Inferior parietal cortex (tissue), 1 donor: ENCODE measurements around the gene TFDP3.

ENCODE experiments used
- DNase-seq: peaks from one replicate; pipeline ENCODE4 v3.0.0-alpha.2; 2016; ENCODE audit errors: extremely low spot score

TFDP3 gene, protein sequence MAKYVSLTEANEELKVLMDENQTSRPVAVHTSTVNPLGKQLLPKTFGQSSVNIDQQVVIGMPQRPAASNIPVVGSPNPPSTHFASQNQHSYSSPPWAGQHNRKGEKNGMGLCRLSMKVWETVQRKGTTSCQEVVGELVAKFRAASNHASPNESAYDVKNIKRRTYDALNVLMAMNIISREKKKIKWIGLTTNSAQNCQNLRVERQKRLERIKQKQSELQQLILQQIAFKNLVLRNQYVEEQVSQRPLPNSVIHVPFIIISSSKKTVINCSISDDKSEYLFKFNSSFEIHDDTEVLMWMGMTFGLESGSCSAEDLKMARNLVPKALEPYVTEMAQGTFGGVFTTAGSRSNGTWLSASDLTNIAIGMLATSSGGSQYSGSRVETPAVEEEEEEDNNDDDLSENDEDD

DNA sequence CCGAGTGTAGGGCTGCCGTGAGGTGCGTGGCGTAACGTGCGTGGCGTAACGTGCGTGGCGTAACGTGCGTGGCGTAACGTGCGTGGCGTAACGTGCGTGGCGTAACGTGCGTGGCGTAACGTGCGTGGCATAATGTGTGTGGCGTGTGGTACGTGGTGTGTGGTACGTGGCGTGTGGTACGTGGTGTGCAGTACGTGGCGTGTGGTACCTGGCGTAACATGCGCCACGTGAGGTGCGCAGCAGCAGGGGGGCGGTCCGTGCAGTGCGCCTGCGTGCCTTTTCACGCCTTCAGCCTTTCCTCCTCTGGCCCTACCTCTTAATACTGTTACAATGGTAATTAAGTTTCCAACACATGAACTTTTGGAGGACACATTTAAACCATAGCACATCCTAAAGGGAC lies at the start of gene TFDP3:
TSS of gene TFDP3 (minus strand) at position 26 of the 400 bp plus-strand sequence. CDS start 95 bp downstream, outside the sequence.
- no peak for DNase-seq

DNA sequence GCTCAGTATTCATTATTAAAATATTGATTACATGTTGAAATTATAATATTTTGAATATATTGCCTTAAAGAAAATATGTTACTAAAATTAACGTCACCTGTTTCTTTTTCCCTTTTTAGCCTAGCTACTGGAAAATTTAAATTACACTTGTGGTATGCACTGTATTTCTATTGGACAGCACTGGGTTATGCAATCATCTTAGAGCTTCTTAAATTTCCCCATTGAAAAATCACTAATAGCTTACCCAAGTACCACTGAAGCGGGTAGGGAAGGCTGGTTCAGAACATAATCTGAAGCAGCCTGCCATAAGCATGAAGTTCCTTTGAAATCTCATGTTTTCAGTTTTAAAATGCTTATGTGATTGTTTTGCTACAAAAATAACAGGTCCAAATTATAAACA lies 49.5 kb upstream of the TFDP3 start:
- no peak for DNase-seq

- DNase-seq, result no peak
Observed at GRCh38 chrX:133265331-133265730, 47.2 kb upstream of the TFDP3 start.

GRCh38 chrX:133258481-133258880 lies 40.3 kb upstream of the TFDP3 start:
- DNase-seq, result no peak

GRCh38 chrX:133254666-133255065 lies 36.5 kb upstream of the TFDP3 start:
- no peak for DNase-seq

DNA sequence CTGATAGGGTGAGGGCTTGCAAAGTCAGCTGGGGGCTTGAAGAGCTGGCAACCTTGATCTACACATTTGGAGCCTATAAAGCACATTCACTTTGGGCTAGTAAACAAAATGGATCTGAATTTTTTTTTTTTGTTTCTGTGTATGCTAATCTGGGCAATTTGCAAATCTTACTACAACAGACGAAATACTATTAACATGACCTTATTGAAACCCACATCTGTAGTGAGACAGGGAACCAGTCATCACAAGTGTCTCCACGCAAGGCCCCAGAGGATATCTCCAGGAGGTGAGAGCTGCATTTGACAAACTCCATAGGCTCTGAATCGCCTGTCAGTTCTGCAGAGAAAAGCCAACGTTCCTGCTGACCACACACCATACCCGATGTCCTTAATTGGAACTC lies 33.0 kb upstream of the TFDP3 start:
- no peak for DNase-seq

GRCh38 chrX:133250184-133251100 lies 32.3 kb upstream of the TFDP3 start:
- DNase-seq, result no peak

GRCh38 chrX:133249266-133250058 lies 31.3 kb upstream of the TFDP3 start:
- no peak for DNase-seq

DNA sequence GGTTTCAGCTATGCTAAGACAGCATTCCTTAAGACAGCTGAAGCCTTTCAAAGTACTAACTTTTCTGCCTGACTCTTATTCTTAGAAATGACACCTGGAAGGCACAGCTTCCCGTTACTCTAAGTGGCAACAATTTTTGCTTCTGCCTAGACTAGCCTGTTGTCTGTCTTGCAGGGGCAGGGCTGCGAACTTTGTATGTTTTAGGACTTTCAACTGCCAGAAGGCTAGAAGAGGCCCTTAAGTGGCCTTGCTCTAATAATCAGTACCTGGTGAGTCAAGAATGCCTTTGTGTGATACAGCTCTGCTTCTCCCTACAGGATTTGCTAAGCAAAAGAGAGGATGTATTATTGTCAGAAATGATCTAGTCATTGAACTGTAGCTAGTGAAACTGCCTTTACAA lies 30.0 kb upstream of the TFDP3 start:
- no peak for DNase-seq

GRCh38 chrX:133246921-133247320 lies 28.8 kb upstream of the TFDP3 start:
- no peak for DNase-seq

DNA sequence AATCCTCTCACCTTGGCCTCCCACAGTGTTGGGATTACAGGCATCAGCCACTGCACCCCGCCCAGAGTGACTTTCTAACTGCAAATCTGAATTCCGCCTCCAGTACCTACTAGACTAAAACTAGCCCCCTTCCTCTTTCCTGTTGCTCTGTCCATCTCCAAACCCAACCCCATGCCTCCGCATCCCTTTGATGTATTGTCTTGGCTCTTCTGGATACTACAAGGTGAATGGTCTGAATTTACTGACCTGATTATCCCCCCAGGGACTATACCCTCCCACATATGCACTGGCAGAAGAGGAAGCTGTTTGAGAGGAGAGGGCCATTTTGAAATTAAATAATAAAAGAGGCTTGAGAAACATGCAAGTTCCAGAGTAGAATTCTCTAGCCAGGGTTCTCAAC lies 17.7 kb upstream of the TFDP3 start:
- DNase-seq, result no peak

- DNase-seq, result no peak
Observed at GRCh38 chrX:133232331-133232730, 14.2 kb upstream of the TFDP3 start.

- no peak for DNase-seq
Observed at GRCh38 chrX:133229361-133229760, 11.2 kb upstream of the TFDP3 start.

GRCh38 chrX:133215747-133216146 lies 2.4 kb downstream of the TFDP3 start:
- DNase-seq, result peak; percentile 2

DNA sequence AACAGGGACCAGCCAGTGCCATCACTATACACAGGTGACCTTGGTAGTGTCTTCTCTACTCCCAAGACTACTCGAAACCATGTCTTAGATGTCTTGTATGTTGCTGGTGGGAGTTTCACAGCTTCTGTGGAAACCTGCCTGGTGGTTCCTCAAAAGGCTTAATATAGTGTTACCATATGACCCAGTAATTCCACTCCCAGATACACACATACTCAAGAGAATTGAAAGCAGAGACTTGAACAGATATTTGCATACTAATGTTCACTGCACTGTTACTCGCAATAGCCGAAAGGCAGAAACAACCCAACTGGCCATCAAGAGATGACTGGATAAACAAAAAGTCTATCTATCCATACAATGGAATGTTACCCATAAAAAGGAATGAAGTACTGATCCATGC lies 3.1 kb downstream of the TFDP3 start:
- DNase-seq, result no peak

DNA sequence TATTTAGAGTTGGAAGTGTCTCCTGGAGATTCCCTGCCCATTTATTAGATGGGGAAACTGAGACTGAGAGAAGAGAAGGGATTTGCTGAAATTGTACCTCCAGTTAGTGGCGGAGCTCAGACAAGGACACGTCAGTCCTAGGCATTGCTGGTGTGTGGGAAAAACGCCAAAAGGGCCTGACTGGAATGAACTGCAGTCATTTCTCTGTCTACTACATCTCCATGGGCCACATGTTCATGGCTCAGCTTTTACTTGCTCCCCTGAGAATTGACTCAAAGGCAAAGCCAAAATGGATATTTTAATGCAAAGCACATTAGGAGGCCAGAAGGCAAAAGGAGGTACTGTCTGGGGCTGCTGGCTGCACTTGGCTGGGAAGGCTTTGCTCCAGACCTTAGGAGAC lies 3.9 kb downstream of the TFDP3 start:
- DNase-seq, result no peak

- no peak for DNase-seq
Observed at GRCh38 chrX:133213117-133213516, 5.0 kb downstream of the TFDP3 start.

GRCh38 chrX:133207751-133208150 lies 10.4 kb downstream of the TFDP3 start:
- DNase-seq, result no peak

- DNase-seq, result no peak
Observed at GRCh38 chrX:133191739-133192039, 26.5 kb downstream of the TFDP3 start.

GRCh38 chrX:133190877-133191738 lies 27.0 kb downstream of the TFDP3 start:
- DNase-seq, result no peak

DNA sequence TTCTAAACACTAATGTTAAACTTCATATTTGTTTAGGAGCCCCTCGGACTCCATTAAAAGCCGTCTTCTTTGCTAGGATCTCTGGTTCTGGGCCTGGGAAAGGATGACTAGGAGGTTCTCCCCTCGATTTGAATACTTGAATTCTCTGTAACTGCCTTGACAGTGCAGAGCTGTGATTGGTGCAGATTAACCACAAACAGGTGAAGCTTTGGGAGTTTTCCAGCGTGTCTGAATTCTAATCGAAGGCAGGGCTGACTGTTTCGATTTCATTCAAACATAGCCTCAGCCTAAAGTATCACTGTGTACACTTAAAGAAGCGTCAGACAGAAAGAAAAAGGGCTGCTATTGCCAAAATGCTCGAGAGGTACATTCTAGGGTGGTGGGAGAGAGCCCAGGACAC lies 29.0 kb downstream of the TFDP3 start:
- DNase-seq, result no peak
